ENCODE results near the gene RPA1. TPM values are rescaled to one million over a fixed set of nuclear protein-coding genes. Genes with fewer than 3 reads are reported as not detected.

RPA1 gene
- total and polyA plus RNA-seq, 2 of the 4 experiments (the other 2 are of a cell fraction): 38.4 to 48.2 TPM

DNA sequence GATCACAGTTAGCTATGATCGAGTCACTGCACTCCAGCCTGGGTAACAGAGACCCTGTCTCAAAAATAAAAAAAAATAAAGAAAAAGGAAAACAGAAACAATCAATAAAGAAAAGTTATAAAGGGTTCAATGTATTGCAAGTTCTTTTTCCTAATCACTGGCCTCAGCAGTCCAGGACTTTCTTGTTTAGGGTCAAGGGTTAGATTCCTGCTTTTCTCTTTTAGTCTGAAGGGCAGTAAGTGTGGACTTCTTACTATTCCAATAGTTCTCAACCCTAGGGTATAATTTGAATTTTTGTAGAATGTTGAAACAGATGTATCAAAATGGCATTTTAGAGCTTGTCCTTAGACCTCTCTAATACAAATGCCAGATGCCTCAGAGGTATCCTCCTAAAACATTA lies 27.4 kb upstream of the RPA1 start:
- Histone ChIP-seq H3K56ac (ENCODE audit: extremely low read depth, insufficient read depth, low read length) (no peak overlapping the region), H3K4me2 (ENCODE audit: low read depth, low read length) (no peak overlapping the region), H3K4ac (ENCODE audit: low read depth, low read length) (no peak overlapping the region), H2AK9ac (replicated peaks; ENCODE audit: low read depth, low read length, poor library complexity) (no peak overlapping the region), H4K20me1 (ENCODE audit: insufficient read depth, low read length) (no peaks in the 10 kb centered on the region), H2BK15ac (ENCODE audit: low read depth, low read length) (no peak overlapping the region), H3K4me1 (ENCODE audit: control insufficient read depth, insufficient read depth, low read length) (no peaks in the 10 kb centered on the region), H3K36me3 (ENCODE audit: control insufficient read depth, insufficient read depth, low read length) (peaks cover 22% of the 10 kb centered on the region), H3K14ac (replicated peaks; ENCODE audit: low read depth, low read length) (no peak overlapping the region), H2AK5ac (ENCODE audit: low read depth, low read length) (no peak overlapping the region), H3K27ac (ENCODE audit: insufficient read depth, low read length) (no peak overlapping the region), H3K9ac (ENCODE audit: low read depth, low read length) (no peak overlapping the region), H2BK20ac (ENCODE audit: low read depth, low read length) (no peak overlapping the region), H2BK5ac (ENCODE audit: low read depth, low read length, poor library complexity, severe bottlenecking) (no peak overlapping the region), H4K8ac (ENCODE audit: low read depth in 2 of 2, low read length in 2 of 2) (no peak overlapping the region), H3K18ac (ENCODE audit: low read depth, low read length) (no peak overlapping the region), H3K79me1 (ENCODE audit: low read depth in 1 of 2, low read length in 2 of 2) (peaks cover 0 to 10% of the 10 kb centered on the region in 2 experiments; a peak in 2 of 4 replicates), H2AFZ (replicated peaks; ENCODE audit: low read length, poor library complexity) (no peak overlapping the region), H2BK120ac (ENCODE audit: low read depth, low read length) (no peak overlapping the region), H3K9me3 (ENCODE audit: control insufficient read depth, insufficient read depth, low read length) (no peaks in the 10 kb centered on the region), H4K5ac (ENCODE audit: low read depth, low read length) (no peak overlapping the region), H4K91ac (ENCODE audit: insufficient read depth, low read depth, low read length) (no peak overlapping the region), H3K23ac (ENCODE audit: low read depth, low read length) (no peak overlapping the region), H3K4me3 (ENCODE audit: insufficient read depth, low read depth, low read length) (no peak overlapping the region), H3K9me1 (ENCODE audit: insufficient read depth, low read length) (peaks cover 3% of the 10 kb centered on the region; the same call in 1 of the 2 replicates), H3K27me3 (ENCODE audit: control insufficient read depth, insufficient read depth, low read length) (no peaks in the 10 kb centered on the region)
- no CpG with 5 or more reads among the region's 1 CpG for WGBS, 2 experiments (ENCODE audit: extremely low coverage in 2 of 2, insufficient read length in 1 of 2)
- BruUV-seq (replicated peaks): no TSS peak
- DNase-seq (no peak), ATAC-seq (ENCODE audit: low read depth) (no peak)
- intact Hi-C loops (cut with micrococcal nuclease): no loop called here
- in situ Hi-C loops (cut with MboI; ENCODE audit: low sequenced_read_pairs): no loop called here
- dilution Hi-C loops (cut with HindIII; ENCODE audit: low sequenced_read_pairs, unreplicated experiment): no loop called here
- ChIA-PET CTCF (no interaction called here), POLR2A (ENCODE audit: unreplicated experiment) (interaction anchor here (0.6 kb wide), 1 partner anchor 47 kb away, joined by 3 read pairs; no protein-coding TSS in a partner anchor)
- no peak for TF ChIP-seq MAZ (IDR thresholded peaks at IDR 0.05; ENCODE audit: borderline replicate concordance, low read depth, low read length)
- TF ChIP-seq, protein P1, sequence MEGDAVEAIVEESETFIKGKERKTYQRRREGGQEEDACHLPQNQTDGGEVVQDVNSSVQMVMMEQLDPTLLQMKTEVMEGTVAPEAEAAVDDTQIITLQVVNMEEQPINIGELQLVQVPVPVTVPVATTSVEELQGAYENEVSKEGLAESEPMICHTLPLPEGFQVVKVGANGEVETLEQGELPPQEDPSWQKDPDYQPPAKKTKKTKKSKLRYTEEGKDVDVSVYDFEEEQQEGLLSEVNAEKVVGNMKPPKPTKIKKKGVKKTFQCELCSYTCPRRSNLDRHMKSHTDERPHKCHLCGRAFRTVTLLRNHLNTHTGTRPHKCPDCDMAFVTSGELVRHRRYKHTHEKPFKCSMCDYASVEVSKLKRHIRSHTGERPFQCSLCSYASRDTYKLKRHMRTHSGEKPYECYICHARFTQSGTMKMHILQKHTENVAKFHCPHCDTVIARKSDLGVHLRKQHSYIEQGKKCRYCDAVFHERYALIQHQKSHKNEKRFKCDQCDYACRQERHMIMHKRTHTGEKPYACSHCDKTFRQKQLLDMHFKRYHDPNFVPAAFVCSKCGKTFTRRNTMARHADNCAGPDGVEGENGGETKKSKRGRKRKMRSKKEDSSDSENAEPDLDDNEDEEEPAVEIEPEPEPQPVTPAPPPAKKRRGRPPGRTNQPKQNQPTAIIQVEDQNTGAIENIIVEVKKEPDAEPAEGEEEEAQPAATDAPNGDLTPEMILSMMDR (conservative IDR thresholded peaks at IDR 0.05; ENCODE audit: low read depth, low read length): no peak
- no peak for TF ChIP-seq RAD21 (IDR thresholded peaks at IDR 0.05; ENCODE audit: low read length)
- no peak for TF ChIP-seq MXI1 (IDR thresholded peaks at IDR 0.05; ENCODE audit: borderline replicate concordance, low read depth, low read length)
- no peak for TF ChIP-seq BHLHE40 (IDR thresholded peaks at IDR 0.05; ENCODE audit: low read depth, low read length)
- no peak for TF ChIP-seq CEBPB (IDR thresholded peaks at IDR 0.05; ENCODE audit: low read depth, low read length)
- no peak for TF ChIP-seq NFE2L2 (IDR thresholded peaks at IDR 0.05; ENCODE audit: low read depth, low read length)
- no peak for TF ChIP-seq MAFK (IDR thresholded peaks at IDR 0.05; ENCODE audit: low read depth, low read length)

Data from IMR-90 (cell line).